ENCODE results near the gene FSTL3. TPM values are rescaled to one million over a fixed set of nuclear protein-coding genes. Genes with fewer than 3 reads are reported as not detected.

FSTL3 gene
- total RNA-seq, 1 experiment from 2014 or later, result 29.1 TPM

- peaks cover 1 to 4% of the 10 kb centered on the region in 2 experiments; a peak in 2 of 4 replicates for H3K4me1 ChIP-seq (ENCODE audit: control insufficient read depth in 1 of 2, insufficient read depth in 2 of 2, low read length in 2 of 2)
- no peak overlapping the region for H3K4me2 ChIP-seq (ENCODE audit: low read length)
- no peaks in the 10 kb centered on the region for H4K20me1 ChIP-seq (ENCODE audit: insufficient read depth)
- no peak overlapping the region for H3K4me3 ChIP-seq (replicated peaks in 1 of 2; ENCODE audit: low read depth in 1 of 2, low read length in 2 of 2)
- H2AFZ ChIP-seq (ENCODE audit: low read depth, low read length, poor library complexity, severe bottlenecking), result no peak overlapping the region
- no peak overlapping the region for H3K27ac ChIP-seq (ENCODE audit: low read depth, low read length)
- TF ChIP-seq YY1 (IDR thresholded peaks at IDR 0.05; ENCODE audit: extremely low read depth, insufficient replicate concordance, low read depth, low read length), result no peak
- TF ChIP-seq MAX (IDR thresholded peaks at IDR 0.05), result no peak
- TF ChIP-seq SP1 (IDR thresholded peaks at IDR 0.05; ENCODE audit: low read depth), result no peak
- no peak for TF ChIP-seq ZFX (IDR thresholded peaks at IDR 0.05)
- TF ChIP-seq ZNF274 (IDR thresholded peaks at IDR 0.05; ENCODE audit: low read depth, low read length), result no peak
- no peak for TF ChIP-seq CTCF (IDR thresholded peaks at IDR 0.05 in 2 of 3, conservative IDR thresholded peaks at IDR 0.05 in 1 of 3; ENCODE audit: borderline replicate concordance in 1 of 3, insufficient read depth in 1 of 3, low read depth in 2 of 3, low read length in 2 of 3)
- TF ChIP-seq EGR1 (IDR thresholded peaks at IDR 0.05; ENCODE audit: low read depth), result no peak
- TF ChIP-seq, protein P1, sequence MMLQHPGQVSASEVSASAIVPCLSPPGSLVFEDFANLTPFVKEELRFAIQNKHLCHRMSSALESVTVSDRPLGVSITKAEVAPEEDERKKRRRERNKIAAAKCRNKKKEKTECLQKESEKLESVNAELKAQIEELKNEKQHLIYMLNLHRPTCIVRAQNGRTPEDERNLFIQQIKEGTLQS (IDR thresholded peaks at IDR 0.05), result no peak
- TF ChIP-seq TCF7L2 (IDR thresholded peaks at IDR 0.05; ENCODE audit: borderline replicate concordance, extremely low read depth, insufficient read depth, insufficient read length), result no peak
- TF ChIP-seq POLR2AphosphoS5 (IDR thresholded peaks at IDR 0.05; ENCODE audit: low read depth, low read length), result no peak
- no peak for TF ChIP-seq CBX3 (IDR thresholded peaks at IDR 0.05; ENCODE audit: low read depth)
- TF ChIP-seq, protein P2, sequence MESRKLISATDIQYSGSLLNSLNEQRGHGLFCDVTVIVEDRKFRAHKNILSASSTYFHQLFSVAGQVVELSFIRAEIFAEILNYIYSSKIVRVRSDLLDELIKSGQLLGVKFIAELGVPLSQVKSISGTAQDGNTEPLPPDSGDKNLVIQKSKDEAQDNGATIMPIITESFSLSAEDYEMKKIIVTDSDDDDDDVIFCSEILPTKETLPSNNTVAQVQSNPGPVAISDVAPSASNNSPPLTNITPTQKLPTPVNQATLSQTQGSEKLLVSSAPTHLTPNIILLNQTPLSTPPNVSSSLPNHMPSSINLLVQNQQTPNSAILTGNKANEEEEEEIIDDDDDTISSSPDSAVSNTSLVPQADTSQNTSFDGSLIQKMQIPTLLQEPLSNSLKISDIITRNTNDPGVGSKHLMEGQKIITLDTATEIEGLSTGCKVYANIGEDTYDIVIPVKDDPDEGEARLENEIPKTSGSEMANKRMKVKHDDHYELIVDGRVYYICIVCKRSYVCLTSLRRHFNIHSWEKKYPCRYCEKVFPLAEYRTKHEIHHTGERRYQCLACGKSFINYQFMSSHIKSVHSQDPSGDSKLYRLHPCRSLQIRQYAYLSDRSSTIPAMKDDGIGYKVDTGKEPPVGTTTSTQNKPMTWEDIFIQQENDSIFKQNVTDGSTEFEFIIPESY (IDR thresholded peaks at IDR 0.05; ENCODE audit: extremely low read depth, insufficient replicate concordance, low read length), result no peak
- no peak for TF ChIP-seq CEBPB (IDR thresholded peaks at IDR 0.05; ENCODE audit: low read depth)
- TF ChIP-seq, protein P3, sequence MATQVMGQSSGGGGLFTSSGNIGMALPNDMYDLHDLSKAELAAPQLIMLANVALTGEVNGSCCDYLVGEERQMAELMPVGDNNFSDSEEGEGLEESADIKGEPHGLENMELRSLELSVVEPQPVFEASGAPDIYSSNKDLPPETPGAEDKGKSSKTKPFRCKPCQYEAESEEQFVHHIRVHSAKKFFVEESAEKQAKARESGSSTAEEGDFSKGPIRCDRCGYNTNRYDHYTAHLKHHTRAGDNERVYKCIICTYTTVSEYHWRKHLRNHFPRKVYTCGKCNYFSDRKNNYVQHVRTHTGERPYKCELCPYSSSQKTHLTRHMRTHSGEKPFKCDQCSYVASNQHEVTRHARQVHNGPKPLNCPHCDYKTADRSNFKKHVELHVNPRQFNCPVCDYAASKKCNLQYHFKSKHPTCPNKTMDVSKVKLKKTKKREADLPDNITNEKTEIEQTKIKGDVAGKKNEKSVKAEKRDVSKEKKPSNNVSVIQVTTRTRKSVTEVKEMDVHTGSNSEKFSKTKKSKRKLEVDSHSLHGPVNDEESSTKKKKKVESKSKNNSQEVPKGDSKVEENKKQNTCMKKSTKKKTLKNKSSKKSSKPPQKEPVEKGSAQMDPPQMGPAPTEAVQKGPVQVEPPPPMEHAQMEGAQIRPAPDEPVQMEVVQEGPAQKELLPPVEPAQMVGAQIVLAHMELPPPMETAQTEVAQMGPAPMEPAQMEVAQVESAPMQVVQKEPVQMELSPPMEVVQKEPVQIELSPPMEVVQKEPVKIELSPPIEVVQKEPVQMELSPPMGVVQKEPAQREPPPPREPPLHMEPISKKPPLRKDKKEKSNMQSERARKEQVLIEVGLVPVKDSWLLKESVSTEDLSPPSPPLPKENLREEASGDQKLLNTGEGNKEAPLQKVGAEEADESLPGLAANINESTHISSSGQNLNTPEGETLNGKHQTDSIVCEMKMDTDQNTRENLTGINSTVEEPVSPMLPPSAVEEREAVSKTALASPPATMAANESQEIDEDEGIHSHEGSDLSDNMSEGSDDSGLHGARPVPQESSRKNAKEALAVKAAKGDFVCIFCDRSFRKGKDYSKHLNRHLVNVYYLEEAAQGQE (IDR thresholded peaks at IDR 0.05; ENCODE audit: low read depth), result no peak
- TF ChIP-seq EZH2 (IDR thresholded peaks at IDR 0.05), result no peak
- TF ChIP-seq EZH2phosphoT487 (IDR thresholded peaks at IDR 0.05; ENCODE audit: borderline replicate concordance), result no peak
- TF ChIP-seq POLR2A (IDR thresholded peaks at IDR 0.05; ENCODE audit: borderline replicate concordance, extremely low read depth, insufficient read depth, insufficient read length), result no peak
- TF ChIP-seq JUND (IDR thresholded peaks at IDR 0.05), result no peak
- no peak for TF ChIP-seq SRF (IDR thresholded peaks at IDR 0.05; ENCODE audit: low read depth)
- no peaks in the 10 kb centered on the region for H3K9me2 ChIP-seq (ENCODE audit: insufficient read depth)
- H3K36me3 ChIP-seq (ENCODE audit: control insufficient read depth in 1 of 2, insufficient read depth in 2 of 2, low read length in 2 of 2), result no peaks in the 10 kb centered on the region; a peak in 1 of 4 replicates
- no peak for DNase-seq (ENCODE audit: low read depth, low spot score)
- no peak overlapping the region for H3K9ac ChIP-seq (ENCODE audit: low read length)
- no peaks in the 10 kb centered on the region for H3K79me2 ChIP-seq (ENCODE audit: insufficient read depth, low read length)
- POLR2A ChIA-PET, result no interaction called here
- CTCF ChIA-PET, result interaction anchor here (0.6 kb wide), 1 partner anchor 25 kb away, joined by 3 read pairs; no protein-coding TSS in a partner anchor
- no TSS peak for BruUV-seq (replicated peaks)
- no peaks in the 10 kb centered on the region for H3K27me3 ChIP-seq (ENCODE audit: insufficient read depth, low read length)
- ATAC-seq, result no peak
- intact Hi-C loops (cut with micrococcal nuclease), result no loop called here
- no peaks in the 10 kb centered on the region for H3K9me3 ChIP-seq (ENCODE audit: control insufficient read depth in 1 of 2, insufficient read depth in 1 of 2, low read depth in 1 of 2, low read length in 2 of 2)
- RAD21 ChIA-PET (ENCODE audit: low non-redundant PET in 1 of 2, low total read pairs in 2 of 2, uncharacterized antibody in 2 of 2, unreplicated experiment in 2 of 2), result no interaction called here
These were observed 51.8 kb downstream of the FSTL3 start for GRCh38 chr19:728011-728410.
